ENCODE measurements around the gene POLR3K.
"Not testable (repeated sequence)": the region's sequence is repeated elsewhere in the genome, so short reads cannot be mapped to it uniquely, and the experiment has no call there.

The POLR3K gene

GRCh38 chr16:20886-21285, 32.5 kb downstream of the POLR3K start:
- DNase-seq (ENCODE audit: low read depth in 1 of 2, low spot score in 1 of 2); in situ Hi-C loops (cut with HindIII; ENCODE audit: low pct_unique_long_range_greater_than_20kb, low sequenced_read_pairs): not testable (repeated sequence)

- DNase-seq (ENCODE audit: low read depth in 1 of 2, low spot score in 1 of 2); in situ Hi-C loops (cut with HindIII; ENCODE audit: low pct_unique_long_range_greater_than_20kb, low sequenced_read_pairs): not testable (repeated sequence)
Measured at GRCh38 chr16:17062-17765, 36.2 kb downstream of the POLR3K start.

GRCh38 chr16:10772-11171, 42.6 kb downstream of the POLR3K start:
- DNase-seq (ENCODE audit: low read depth in 1 of 2, low spot score in 1 of 2); in situ Hi-C loops (cut with HindIII; ENCODE audit: low pct_unique_long_range_greater_than_20kb, low sequenced_read_pairs): not testable (repeated sequence)

- in situ Hi-C loops (cut with HindIII; ENCODE audit: low pct_unique_long_range_greater_than_20kb, low sequenced_read_pairs): no loop called here
- no peak for DNase-seq (ENCODE audit: low read depth in 1 of 2, low spot score in 1 of 2)
- TF ChIP-seq JUND (IDR thresholded peaks at IDR 0.05; ENCODE audit: low read depth): no peak
Measured at GRCh38 chr16:9903-10665, 43.3 kb downstream of the POLR3K start.
